Erythroblast (primary cell): ENCODE data around the gene MGME1.

Experiments used
- GATA1 ChIP-seq: IDR thresholded peaks from 2 replicates; pipeline ENCODE4 v1.6.1; 2011; ENCODE audit warnings: low read depth, mild to moderate bottlenecking, control low read depth, low read length, moderate library complexity
- POLR2A ChIP-seq: IDR thresholded peaks from 2 replicates; pipeline ENCODE4 v1.6.1; 2011; ENCODE audit warnings: mild to moderate bottlenecking, low read length

DNA sequence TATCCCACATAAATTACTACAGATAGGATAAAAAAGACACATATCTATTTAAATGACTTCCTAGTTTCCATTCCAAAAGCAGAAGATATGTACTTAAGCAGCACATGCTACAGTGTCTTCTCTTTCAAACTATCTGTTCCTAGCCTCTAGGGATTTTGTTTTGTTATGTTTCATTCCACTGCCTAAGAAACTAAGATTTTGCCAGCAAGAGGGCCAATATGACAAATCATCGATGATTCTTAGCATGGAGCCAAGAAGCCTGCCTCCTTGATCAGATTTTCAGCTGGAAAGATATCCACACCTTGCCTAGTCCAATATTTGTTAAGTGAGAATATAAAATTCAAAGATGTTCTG, 7.3 kb upstream of the MGME1 start:
- TF ChIP-seq POLR2A: no peak
- TF ChIP-seq GATA1: no peak
